Suprapubic skin (tissue), 3 donors: ENCODE data around the gene TRIM43B.

Experiments used
- POLR2A ChIP-seq, 2 donors: fragments of 450-650 bp; IDR thresholded peaks; one replicate each; pipeline ENCODE4 v1.6.1; 2017; ENCODE audit warnings: antibody characterized with exemption in 2 of 2, mild to moderate bottlenecking in 2 of 2, moderate library complexity in 2 of 2
- TF ChIP-seq, protein P1 (sequence below), 2 donors: fragments of 200-600 bp in 1 of 2; fragments of 450-650 bp in 1 of 2; sonication (generic) in 1 of 2; IDR thresholded peaks; one replicate each; pipeline ENCODE4 v1.5.1; 2016 to 2019; ENCODE audit warnings: antibody characterized with exemption in 2 of 2, mild to moderate bottlenecking in 1 of 2, moderate library complexity in 1 of 2

DNA sequence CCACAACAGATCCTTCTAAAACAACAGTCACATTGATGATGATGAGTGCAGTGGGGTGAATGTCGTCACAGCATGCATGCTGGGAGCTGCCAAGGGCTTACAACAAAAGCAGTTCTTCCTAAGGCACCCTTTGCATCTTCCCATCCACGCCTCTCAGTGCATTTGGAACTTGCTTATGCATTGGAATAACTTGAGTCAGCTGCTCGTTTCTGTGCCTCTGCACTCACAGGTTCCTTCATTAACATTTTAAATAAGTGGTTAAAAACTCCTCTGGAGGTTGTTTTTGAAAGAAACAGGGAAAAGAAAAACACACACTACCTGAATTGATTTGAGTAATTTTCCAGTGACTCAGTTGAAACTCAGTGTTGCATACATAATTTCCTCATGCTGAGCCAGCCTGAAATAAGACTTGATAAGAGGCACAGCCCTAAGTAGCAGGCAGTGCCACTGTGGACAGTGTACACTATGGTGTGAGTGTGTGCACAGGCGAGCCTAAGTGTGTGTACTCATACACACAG lies 46.8 kb upstream of the TRIM43B start:
- TF ChIP-seq, protein P1, sequence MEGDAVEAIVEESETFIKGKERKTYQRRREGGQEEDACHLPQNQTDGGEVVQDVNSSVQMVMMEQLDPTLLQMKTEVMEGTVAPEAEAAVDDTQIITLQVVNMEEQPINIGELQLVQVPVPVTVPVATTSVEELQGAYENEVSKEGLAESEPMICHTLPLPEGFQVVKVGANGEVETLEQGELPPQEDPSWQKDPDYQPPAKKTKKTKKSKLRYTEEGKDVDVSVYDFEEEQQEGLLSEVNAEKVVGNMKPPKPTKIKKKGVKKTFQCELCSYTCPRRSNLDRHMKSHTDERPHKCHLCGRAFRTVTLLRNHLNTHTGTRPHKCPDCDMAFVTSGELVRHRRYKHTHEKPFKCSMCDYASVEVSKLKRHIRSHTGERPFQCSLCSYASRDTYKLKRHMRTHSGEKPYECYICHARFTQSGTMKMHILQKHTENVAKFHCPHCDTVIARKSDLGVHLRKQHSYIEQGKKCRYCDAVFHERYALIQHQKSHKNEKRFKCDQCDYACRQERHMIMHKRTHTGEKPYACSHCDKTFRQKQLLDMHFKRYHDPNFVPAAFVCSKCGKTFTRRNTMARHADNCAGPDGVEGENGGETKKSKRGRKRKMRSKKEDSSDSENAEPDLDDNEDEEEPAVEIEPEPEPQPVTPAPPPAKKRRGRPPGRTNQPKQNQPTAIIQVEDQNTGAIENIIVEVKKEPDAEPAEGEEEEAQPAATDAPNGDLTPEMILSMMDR (IDR thresholded peaks at IDR 0.05): no peak
- TF ChIP-seq POLR2A (IDR thresholded peaks at IDR 0.05): no peak
